ENCODE results near the gene LINC00237.

Gene LINC00237

DNA sequence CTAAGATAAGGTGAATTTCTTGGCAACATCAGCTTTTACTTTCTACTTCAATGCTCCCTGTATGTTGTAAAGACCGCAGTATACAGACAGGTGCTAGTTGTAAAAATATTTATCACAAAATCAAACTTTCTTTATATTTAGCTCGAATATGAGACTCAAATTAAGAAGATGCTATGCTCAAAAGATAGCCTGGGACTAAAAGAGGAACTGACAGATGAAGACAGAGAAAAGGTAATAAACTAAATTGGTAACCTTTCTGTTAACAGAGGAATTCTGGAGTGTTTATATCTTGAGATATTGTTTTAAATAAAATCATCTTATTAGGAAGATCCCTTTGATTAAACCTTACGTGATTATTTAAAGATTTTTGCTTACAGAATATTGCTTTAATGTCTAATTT, 39.3 kb upstream of the LINC00237 start:
- Histone ChIP-seq H3F3A (ENCODE audit: control insufficient read depth, insufficient read depth) (no peaks in the 10 kb centered on the region), H3K4me3 (ENCODE audit: low read length) (no peak overlapping the region), H3K4me2 (ENCODE audit: low read length) (no peak overlapping the region; the same call in 1 of the 2 replicates), H3K79me2 (ENCODE audit: control insufficient read depth, low read length) (no peaks in the 10 kb centered on the region), H3K9me2 (replicated peaks; ENCODE audit: control insufficient read depth, low read length) (no peaks in the 10 kb centered on the region), H3K4me1 (ENCODE audit: control insufficient read depth, low read length) (peaks cover 37% of the 10 kb centered on the region), H3K36me3 (ENCODE audit: control insufficient read depth, low read length) (no peaks in the 10 kb centered on the region), H3K27me3 (ENCODE audit: control insufficient read depth, low read length) (no peaks in the 10 kb centered on the region), H4K20me1 (ENCODE audit: control insufficient read depth, insufficient read depth, low read depth, low read length) (no peaks in the 10 kb centered on the region; the same call in 1 of the 2 replicates), H3K27ac (ENCODE audit: low read depth, low read length) (no peak overlapping the region), H3K9me3 (ENCODE audit: control insufficient read depth, insufficient read depth, low read length) (no peaks in the 10 kb centered on the region)
- TF ChIP-seq EZH2phosphoT487 (IDR thresholded peaks at IDR 0.05; ENCODE audit: borderline replicate concordance, low read length): no peak
- TF ChIP-seq, protein P1, sequence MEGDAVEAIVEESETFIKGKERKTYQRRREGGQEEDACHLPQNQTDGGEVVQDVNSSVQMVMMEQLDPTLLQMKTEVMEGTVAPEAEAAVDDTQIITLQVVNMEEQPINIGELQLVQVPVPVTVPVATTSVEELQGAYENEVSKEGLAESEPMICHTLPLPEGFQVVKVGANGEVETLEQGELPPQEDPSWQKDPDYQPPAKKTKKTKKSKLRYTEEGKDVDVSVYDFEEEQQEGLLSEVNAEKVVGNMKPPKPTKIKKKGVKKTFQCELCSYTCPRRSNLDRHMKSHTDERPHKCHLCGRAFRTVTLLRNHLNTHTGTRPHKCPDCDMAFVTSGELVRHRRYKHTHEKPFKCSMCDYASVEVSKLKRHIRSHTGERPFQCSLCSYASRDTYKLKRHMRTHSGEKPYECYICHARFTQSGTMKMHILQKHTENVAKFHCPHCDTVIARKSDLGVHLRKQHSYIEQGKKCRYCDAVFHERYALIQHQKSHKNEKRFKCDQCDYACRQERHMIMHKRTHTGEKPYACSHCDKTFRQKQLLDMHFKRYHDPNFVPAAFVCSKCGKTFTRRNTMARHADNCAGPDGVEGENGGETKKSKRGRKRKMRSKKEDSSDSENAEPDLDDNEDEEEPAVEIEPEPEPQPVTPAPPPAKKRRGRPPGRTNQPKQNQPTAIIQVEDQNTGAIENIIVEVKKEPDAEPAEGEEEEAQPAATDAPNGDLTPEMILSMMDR (IDR thresholded peaks at IDR 0.05; ENCODE audit: low read depth, low read length, poor library complexity, severe bottlenecking): no peak

DNA sequence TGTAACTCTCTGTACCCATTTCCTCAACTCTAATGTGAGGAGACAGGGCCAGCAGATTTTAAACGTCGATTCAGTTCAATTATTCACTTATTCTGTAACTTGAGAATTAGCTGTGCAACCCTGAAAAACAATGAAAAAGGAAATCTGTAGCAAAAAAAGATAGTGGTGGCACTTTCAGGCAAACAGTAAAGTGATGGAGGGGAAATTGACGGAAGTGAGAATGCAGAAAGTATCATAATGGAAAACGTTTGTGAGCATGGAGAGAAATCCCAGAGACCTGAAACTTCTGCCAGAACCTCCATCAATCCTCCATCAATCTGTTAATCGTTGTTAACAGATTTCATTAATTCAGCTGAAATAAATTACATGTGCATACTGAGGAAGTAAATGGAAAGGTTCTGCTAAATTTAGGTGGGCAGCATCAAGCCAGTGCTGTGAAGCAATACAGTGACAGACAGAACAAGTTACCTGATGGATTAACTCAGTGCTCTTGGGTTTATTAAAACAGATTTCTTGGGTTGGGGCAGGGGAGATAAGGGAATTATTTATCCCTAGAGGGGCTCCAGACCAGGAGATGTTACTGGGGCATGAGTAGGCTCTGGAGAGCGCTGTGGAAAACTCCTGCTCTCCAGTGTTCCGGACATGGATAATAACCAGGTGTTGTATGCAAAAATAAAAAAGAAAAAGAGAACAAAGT, 37.2 kb upstream of the LINC00237 start:
- Histone ChIP-seq H3K27me3 (ENCODE audit: control insufficient read depth, low read length) (no peaks in the 10 kb centered on the region), H3K79me2 (ENCODE audit: control insufficient read depth, low read length) (no peaks in the 10 kb centered on the region), H3K27ac (ENCODE audit: low read depth, low read length) (no peak overlapping the region), H3K4me3 (ENCODE audit: low read length) (peak overlapping the region; percentile 23; the same call in 1 of the 2 replicates), H3K36me3 (ENCODE audit: control insufficient read depth, low read length) (0 out of 2 replicates have a peak, but pooled peaks cover 3% of the 10 kb centered on the region), H3K4me1 (ENCODE audit: control insufficient read depth, low read length) (peaks cover 37% of the 10 kb centered on the region), H3K9me3 (ENCODE audit: control insufficient read depth, insufficient read depth, low read length) (no peaks in the 10 kb centered on the region), H3K4me2 (ENCODE audit: low read length) (peak overlapping the region; percentile 39), H3K9me2 (replicated peaks; ENCODE audit: control insufficient read depth, low read length) (no peaks in the 10 kb centered on the region), H4K20me1 (ENCODE audit: control insufficient read depth, insufficient read depth, low read depth, low read length) (no peaks in the 10 kb centered on the region; the same call in 1 of the 2 replicates), H3F3A (ENCODE audit: control insufficient read depth, insufficient read depth) (no peaks in the 10 kb centered on the region)
- no peak for TF ChIP-seq EZH2phosphoT487 (IDR thresholded peaks at IDR 0.05; ENCODE audit: borderline replicate concordance, low read length)
- TF ChIP-seq, protein P1 (IDR thresholded peaks at IDR 0.05; ENCODE audit: low read depth, low read length, poor library complexity, severe bottlenecking): no peak

DNA sequence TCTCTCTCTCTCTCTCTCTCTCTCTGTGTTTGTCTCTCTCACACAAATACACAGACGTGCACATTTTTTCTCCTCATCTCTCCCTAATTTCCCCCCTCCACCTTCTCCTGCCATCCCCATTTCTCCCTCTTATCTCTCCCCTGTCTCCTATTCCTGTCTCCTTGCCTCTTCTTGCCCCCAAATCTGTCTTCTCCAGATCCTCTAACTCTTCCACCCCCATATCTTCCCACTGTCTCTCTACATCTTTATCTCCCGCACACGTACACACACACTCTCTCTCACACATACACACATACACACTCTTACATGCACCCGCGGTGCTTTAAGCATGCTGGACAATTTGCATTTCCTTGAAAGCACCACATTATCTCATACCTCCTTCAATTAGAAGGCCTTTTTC, 35.7 kb upstream of the LINC00237 start:
- Histone ChIP-seq H3F3A (ENCODE audit: control insufficient read depth, insufficient read depth) (no peaks in the 10 kb centered on the region), H3K79me2 (ENCODE audit: control insufficient read depth, low read length) (no peaks in the 10 kb centered on the region), H3K4me1 (ENCODE audit: control insufficient read depth, low read length) (peaks cover 37% of the 10 kb centered on the region), H3K36me3 (ENCODE audit: control insufficient read depth, low read length) (peaks cover 3% of the 10 kb centered on the region; the same call in 1 of the 2 replicates), H3K27ac (ENCODE audit: low read depth, low read length) (no peak overlapping the region), H4K20me1 (ENCODE audit: control insufficient read depth, insufficient read depth, low read depth, low read length) (no peaks in the 10 kb centered on the region; the same call in 1 of the 2 replicates), H3K9me2 (replicated peaks; ENCODE audit: control insufficient read depth, low read length) (no peaks in the 10 kb centered on the region), H3K9me3 (ENCODE audit: control insufficient read depth, insufficient read depth, low read length) (no peaks in the 10 kb centered on the region), H3K4me2 (ENCODE audit: low read length) (no peak overlapping the region), H3K27me3 (ENCODE audit: control insufficient read depth, low read length) (no peaks in the 10 kb centered on the region), H3K4me3 (ENCODE audit: low read length) (no peak overlapping the region)
- no peak for TF ChIP-seq EZH2phosphoT487 (IDR thresholded peaks at IDR 0.05; ENCODE audit: borderline replicate concordance, low read length)
- TF ChIP-seq, protein P1 (IDR thresholded peaks at IDR 0.05; ENCODE audit: low read depth, low read length, poor library complexity, severe bottlenecking): no peak
